Liver (tissue), 9 donors: ENCODE data around the gene KMT2E. TPM values are rescaled to one million over a fixed set of nuclear protein-coding genes. Genes with fewer than 3 reads are reported as not detected.

Experiments
- DNase-seq: peaks from one replicate; pipeline ENCODE4 v3.0.0-alpha.2; 2017; ENCODE audit warnings: low spot score
- H3K27ac ChIP-seq, 2 donors: one replicate each; pipeline ENCODE4 v1.7.0; 2013; ENCODE audit warnings: inconsistent platforms in 2 of 2, low read length in 2 of 2, control low read depth in 1 of 2, low read depth in 1 of 2, mild to moderate bottlenecking in 1 of 2
- H3K27me3 ChIP-seq, 4 donors: one replicate each; pipeline versions ENCODE4 v1.6.1 to v1.7.0; 2013; ENCODE audit warnings: low read length in 3 of 4, inconsistent platforms in 1 of 4, mild to moderate bottlenecking in 1 of 4, moderate library complexity in 1 of 4; ENCODE audit not compliant: control insufficient read depth in 4 of 4, insufficient read depth in 4 of 4
- H3K36me3 ChIP-seq, 4 donors: one replicate each; pipeline versions ENCODE4 v1.6.1 to v1.7.0; 2013; ENCODE audit warnings: low read length in 3 of 4, mild to moderate bottlenecking in 3 of 4, low read depth in 1 of 4, moderate library complexity in 1 of 4; ENCODE audit not compliant: control insufficient read depth in 4 of 4, insufficient read depth in 3 of 4
- H3K4me1 ChIP-seq, 4 donors: one replicate each; pipeline versions ENCODE4 v1.6.1 to v1.7.0; 2013; ENCODE audit warnings: low read length in 3 of 4, mild to moderate bottlenecking in 3 of 4, moderate library complexity in 1 of 4; ENCODE audit not compliant: control insufficient read depth in 4 of 4, insufficient read depth in 4 of 4
- H3K4me3 ChIP-seq, 3 donors: one replicate each; pipeline versions ENCODE4 v1.6.1 to v1.7.0; 2013; ENCODE audit warnings: low read length in 3 of 3, control low read depth in 1 of 3, low read depth in 1 of 3, mild to moderate bottlenecking in 1 of 3
- H3K9ac ChIP-seq, 2 donors: one replicate each; pipeline ENCODE4 v1.7.0; 2013; ENCODE audit warnings: low read length in 2 of 2, mild to moderate bottlenecking in 2 of 2, moderate library complexity in 2 of 2, control low read depth in 1 of 2, low read depth in 1 of 2
- H3K9me3 ChIP-seq, 4 donors: one replicate each; pipeline versions ENCODE4 v1.6.1 to v1.7.0; 2013; ENCODE audit warnings: low read length in 3 of 4; ENCODE audit not compliant: control insufficient read depth in 4 of 4
- EGR1 ChIP-seq, 2 donors: IDR thresholded peaks; 2 replicates each; pipeline ENCODE4 v1.6.1; 2016 to 2018; ENCODE audit warnings: antibody characterized with exemption in 2 of 2, low read depth in 2 of 2
- FOXA1 ChIP-seq: IDR thresholded peaks from 2 replicates; pipeline ENCODE4 v1.6.1; 2016; ENCODE audit warnings: antibody characterized with exemption
- FOXA2 ChIP-seq: IDR thresholded peaks from 2 replicates; pipeline ENCODE4 v1.6.1; 2016; ENCODE audit warnings: antibody characterized with exemption
- GABPA ChIP-seq, 2 donors: IDR thresholded peaks in 1 of 2; conservative IDR thresholded peaks in 1 of 2; 2 replicates each; pipeline ENCODE4 v1.6.1; 2016; ENCODE audit warnings: antibody characterized with exemption in 2 of 2, mild to moderate bottlenecking in 1 of 2, moderate library complexity in 1 of 2
- HNF4A ChIP-seq, 2 donors: conservative IDR thresholded peaks; 2 replicates each; pipeline ENCODE4 v1.6.1; 2016; ENCODE audit warnings: antibody characterized with exemption in 2 of 2, mild to moderate bottlenecking in 2 of 2
- HNF4G ChIP-seq: IDR thresholded peaks from 2 replicates; pipeline ENCODE4 v1.6.1; 2016; ENCODE audit warnings: antibody characterized with exemption
- JUND ChIP-seq, 2 donors: IDR thresholded peaks; 2 replicates each; pipeline ENCODE4 v1.6.1; 2016; ENCODE audit warnings: antibody characterized with exemption in 2 of 2
- NR2F2 ChIP-seq: IDR thresholded peaks from 2 replicates; pipeline ENCODE4 v1.6.1; 2016; ENCODE audit warnings: antibody characterized with exemption
- RAD21 ChIP-seq, 2 donors: IDR thresholded peaks; 2 replicates each; pipeline ENCODE4 v1.6.1; 2016; ENCODE audit warnings: antibody characterized with exemption in 2 of 2, mild to moderate bottlenecking in 2 of 2
- RXRA ChIP-seq, 2 donors: IDR thresholded peaks; 2 replicates each; pipeline ENCODE4 v1.6.1; 2017 to 2018; ENCODE audit warnings: antibody characterized with exemption in 2 of 2, mild to moderate bottlenecking in 1 of 2
- SP1 ChIP-seq: IDR thresholded peaks from 2 replicates; pipeline ENCODE4 v1.6.1; 2018; ENCODE audit warnings: antibody characterized with exemption, mild to moderate bottlenecking
- TAF1 ChIP-seq: conservative IDR thresholded peaks from 2 replicates; pipeline ENCODE4 v1.6.1; 2016; ENCODE audit warnings: antibody characterized with exemption, mild to moderate bottlenecking
- YY1 ChIP-seq: IDR thresholded peaks from 2 replicates; pipeline ENCODE4 v1.6.1; 2016; ENCODE audit warnings: antibody characterized with exemption, mild to moderate bottlenecking
- WGBS: extraction: QIAGEN DNeasy Blood & Tissue Kit; methylation state at CpG from one replicate; pipeline ENCODE4 v1.1.7; 2013; 5-methylcytosine and 5-hydroxymethylcytosine counted together
- polyA plus RNA-seq, 2 donors: library from polyadenylated mRNA; stranded (reverse) in 1 of 2; unstranded in 1 of 2; fragments of 200-250 nt in 1 of 2; fragments of >200 nt in 1 of 2; fragmentation: Nextera tagmentation in 1 of 2; extraction: Ambion mirVana in 1 of 2; gene quantifications; one replicate each; pipeline versions ENCODE4 v1.2.1 to v1.2.3, GENCODE V29; 2013 to 2015
- total RNA-seq, 2 donors: library from RNA; depleted of rRNA; stranded (reverse); fragments of >200 nt; gene quantifications; one replicate each; pipeline ENCODE4 v1.2.3, GENCODE V29; 2014
- TF ChIP-seq, protein P1 (sequence below): IDR thresholded peaks from 2 replicates; pipeline ENCODE4 v1.6.1; 2016; ENCODE audit warnings: antibody characterized with exemption
- TF ChIP-seq, protein P2 (sequence below): IDR thresholded peaks from 2 replicates; pipeline ENCODE4 v1.6.1; 2016; ENCODE audit warnings: antibody characterized with exemption
- TF ChIP-seq, protein P3 (sequence below): fragments of 150-350 bp; IDR thresholded peaks from 2 replicates; pipeline ENCODE4 v1.5.1; 2017; ENCODE audit warnings: improper control_type of control experiment, low read depth, low read length; ENCODE audit not compliant: missing input control
- TF ChIP-seq, protein P4 (sequence below): IDR thresholded peaks from 2 replicates; pipeline ENCODE4 v1.6.1; 2016; ENCODE audit warnings: antibody characterized with exemption
- TF ChIP-seq, protein P5 (sequence below): IDR thresholded peaks from 2 replicates; pipeline ENCODE4 v1.6.1; 2016; ENCODE audit warnings: antibody characterized with exemption, mild to moderate bottlenecking
- donor health status: healthy.
- donor health status: healthy.
- donor health status: healthy.
- donor health status: healthy.
- donor health status: healthy.

The KMT2E gene
- total and polyA plus RNA-seq, 4 donors = 7.1 to 55.6 (median 42.4) TPM

DNA sequence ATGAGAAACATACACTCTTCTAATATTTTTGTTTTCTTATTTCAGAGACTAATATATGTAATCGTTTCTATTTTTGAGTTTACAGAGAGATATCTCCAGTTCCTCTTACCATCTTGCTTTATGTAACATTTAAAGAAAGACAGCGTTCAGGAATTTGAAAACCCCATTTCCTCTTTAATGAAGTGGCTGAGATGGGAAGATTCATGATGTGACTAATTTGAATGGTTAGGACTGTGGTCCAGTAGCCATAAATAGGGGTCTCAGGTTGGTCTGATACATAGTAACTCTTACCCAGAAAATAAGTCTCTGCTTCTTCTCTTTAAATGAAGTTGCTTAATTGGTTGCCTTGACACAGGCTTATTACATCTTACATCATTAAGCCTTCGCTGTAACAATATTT is 6.9 kb downstream of the KMT2E start:
- H3K27me3 ChIP-seq = no peaks in the 10 kb centered on the region
- H3K4me1 ChIP-seq = peaks cover 12 to 56% (median 47%) of the 10 kb centered on the region in 4 donors
- H3K9ac ChIP-seq = no peak overlapping the region
- H3K4me3 ChIP-seq = no peak overlapping the region
- no peak for DNase-seq
- TF ChIP-seq YY1 (no peak), FOXA2 (no peak), EGR1 (IDR thresholded peaks at IDR 0.05; ENCODE audit: low read depth in 2 of 2) (no peak), NR2F2 (no peak), JUND (IDR thresholded peaks at IDR 0.05) (no peak), HNF4G (no peak), RAD21 (IDR thresholded peaks at IDR 0.05) (no peak), GABPA (IDR thresholded peaks at IDR 0.05 in 1 of 2, conservative IDR thresholded peaks at IDR 0.05 in 1 of 2) (no peak), FOXA1 (no peak), RXRA (IDR thresholded peaks at IDR 0.05) (no peak), SP1 (no peak), TAF1 (no peak), HNF4A (conservative IDR thresholded peaks at IDR 0.05) (no peak)
- TF ChIP-seq, protein P1, sequence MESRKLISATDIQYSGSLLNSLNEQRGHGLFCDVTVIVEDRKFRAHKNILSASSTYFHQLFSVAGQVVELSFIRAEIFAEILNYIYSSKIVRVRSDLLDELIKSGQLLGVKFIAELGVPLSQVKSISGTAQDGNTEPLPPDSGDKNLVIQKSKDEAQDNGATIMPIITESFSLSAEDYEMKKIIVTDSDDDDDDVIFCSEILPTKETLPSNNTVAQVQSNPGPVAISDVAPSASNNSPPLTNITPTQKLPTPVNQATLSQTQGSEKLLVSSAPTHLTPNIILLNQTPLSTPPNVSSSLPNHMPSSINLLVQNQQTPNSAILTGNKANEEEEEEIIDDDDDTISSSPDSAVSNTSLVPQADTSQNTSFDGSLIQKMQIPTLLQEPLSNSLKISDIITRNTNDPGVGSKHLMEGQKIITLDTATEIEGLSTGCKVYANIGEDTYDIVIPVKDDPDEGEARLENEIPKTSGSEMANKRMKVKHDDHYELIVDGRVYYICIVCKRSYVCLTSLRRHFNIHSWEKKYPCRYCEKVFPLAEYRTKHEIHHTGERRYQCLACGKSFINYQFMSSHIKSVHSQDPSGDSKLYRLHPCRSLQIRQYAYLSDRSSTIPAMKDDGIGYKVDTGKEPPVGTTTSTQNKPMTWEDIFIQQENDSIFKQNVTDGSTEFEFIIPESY = no peak
- TF ChIP-seq, protein P2, sequence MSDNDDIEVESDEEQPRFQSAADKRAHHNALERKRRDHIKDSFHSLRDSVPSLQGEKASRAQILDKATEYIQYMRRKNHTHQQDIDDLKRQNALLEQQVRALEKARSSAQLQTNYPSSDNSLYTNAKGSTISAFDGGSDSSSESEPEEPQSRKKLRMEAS = no peak
- TF ChIP-seq, protein P3, sequence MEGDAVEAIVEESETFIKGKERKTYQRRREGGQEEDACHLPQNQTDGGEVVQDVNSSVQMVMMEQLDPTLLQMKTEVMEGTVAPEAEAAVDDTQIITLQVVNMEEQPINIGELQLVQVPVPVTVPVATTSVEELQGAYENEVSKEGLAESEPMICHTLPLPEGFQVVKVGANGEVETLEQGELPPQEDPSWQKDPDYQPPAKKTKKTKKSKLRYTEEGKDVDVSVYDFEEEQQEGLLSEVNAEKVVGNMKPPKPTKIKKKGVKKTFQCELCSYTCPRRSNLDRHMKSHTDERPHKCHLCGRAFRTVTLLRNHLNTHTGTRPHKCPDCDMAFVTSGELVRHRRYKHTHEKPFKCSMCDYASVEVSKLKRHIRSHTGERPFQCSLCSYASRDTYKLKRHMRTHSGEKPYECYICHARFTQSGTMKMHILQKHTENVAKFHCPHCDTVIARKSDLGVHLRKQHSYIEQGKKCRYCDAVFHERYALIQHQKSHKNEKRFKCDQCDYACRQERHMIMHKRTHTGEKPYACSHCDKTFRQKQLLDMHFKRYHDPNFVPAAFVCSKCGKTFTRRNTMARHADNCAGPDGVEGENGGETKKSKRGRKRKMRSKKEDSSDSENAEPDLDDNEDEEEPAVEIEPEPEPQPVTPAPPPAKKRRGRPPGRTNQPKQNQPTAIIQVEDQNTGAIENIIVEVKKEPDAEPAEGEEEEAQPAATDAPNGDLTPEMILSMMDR = no peak
- TF ChIP-seq, protein P4, sequence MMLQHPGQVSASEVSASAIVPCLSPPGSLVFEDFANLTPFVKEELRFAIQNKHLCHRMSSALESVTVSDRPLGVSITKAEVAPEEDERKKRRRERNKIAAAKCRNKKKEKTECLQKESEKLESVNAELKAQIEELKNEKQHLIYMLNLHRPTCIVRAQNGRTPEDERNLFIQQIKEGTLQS = no peak
- TF ChIP-seq, protein P5, sequence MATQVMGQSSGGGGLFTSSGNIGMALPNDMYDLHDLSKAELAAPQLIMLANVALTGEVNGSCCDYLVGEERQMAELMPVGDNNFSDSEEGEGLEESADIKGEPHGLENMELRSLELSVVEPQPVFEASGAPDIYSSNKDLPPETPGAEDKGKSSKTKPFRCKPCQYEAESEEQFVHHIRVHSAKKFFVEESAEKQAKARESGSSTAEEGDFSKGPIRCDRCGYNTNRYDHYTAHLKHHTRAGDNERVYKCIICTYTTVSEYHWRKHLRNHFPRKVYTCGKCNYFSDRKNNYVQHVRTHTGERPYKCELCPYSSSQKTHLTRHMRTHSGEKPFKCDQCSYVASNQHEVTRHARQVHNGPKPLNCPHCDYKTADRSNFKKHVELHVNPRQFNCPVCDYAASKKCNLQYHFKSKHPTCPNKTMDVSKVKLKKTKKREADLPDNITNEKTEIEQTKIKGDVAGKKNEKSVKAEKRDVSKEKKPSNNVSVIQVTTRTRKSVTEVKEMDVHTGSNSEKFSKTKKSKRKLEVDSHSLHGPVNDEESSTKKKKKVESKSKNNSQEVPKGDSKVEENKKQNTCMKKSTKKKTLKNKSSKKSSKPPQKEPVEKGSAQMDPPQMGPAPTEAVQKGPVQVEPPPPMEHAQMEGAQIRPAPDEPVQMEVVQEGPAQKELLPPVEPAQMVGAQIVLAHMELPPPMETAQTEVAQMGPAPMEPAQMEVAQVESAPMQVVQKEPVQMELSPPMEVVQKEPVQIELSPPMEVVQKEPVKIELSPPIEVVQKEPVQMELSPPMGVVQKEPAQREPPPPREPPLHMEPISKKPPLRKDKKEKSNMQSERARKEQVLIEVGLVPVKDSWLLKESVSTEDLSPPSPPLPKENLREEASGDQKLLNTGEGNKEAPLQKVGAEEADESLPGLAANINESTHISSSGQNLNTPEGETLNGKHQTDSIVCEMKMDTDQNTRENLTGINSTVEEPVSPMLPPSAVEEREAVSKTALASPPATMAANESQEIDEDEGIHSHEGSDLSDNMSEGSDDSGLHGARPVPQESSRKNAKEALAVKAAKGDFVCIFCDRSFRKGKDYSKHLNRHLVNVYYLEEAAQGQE = no peak
- 68% methylated on average over 3 of the region's 3 CpGs for WGBS
- H3K27ac ChIP-seq = peak overlapping the region in 1 of 2 donors; percentile 42
- H3K36me3 ChIP-seq = no peaks in the 10 kb centered on the region
- no peaks in the 10 kb centered on the region for H3K9me3 ChIP-seq
